DND-41 (cell line): ENCODE measurements around the gene PPARA.

Experiments
- ATAC-seq: fragments of 200-7000 bp; cut with Tn5 transposase; 3 replicates; pipeline ENCODE4 v1.9.1; 2021; ENCODE audit warnings: low read depth; ENCODE audit not compliant: insufficient read depth
- DNase-seq: peaks from one replicate; pipeline ENCODE4 v3.0.0-alpha.2; 2020
- H2AFZ ChIP-seq: 2 replicates; pipeline ENCODE4 v1.6.0; 2012; ENCODE audit warnings: low read depth, low read length
- H3K27ac ChIP-seq: 2 replicates; pipeline ENCODE4 v1.5.1; 2012; ENCODE audit warnings: low read length, inconsistent platforms
- H3K27me3 ChIP-seq: fragments of 200-600 bp; sonication (generic); 2 replicates; pipeline ENCODE4 v1.6.0; 2012; ENCODE audit warnings: low read length, mild to moderate bottlenecking, inconsistent platforms; ENCODE audit not compliant: insufficient read depth, poor library complexity
- H3K36me3 ChIP-seq: 2 replicates; pipeline ENCODE4 v1.5.1; 2012; ENCODE audit warnings: low read length, inconsistent platforms; ENCODE audit not compliant: insufficient read depth
- H3K4me1 ChIP-seq: 2 replicates; pipeline ENCODE4 v1.5.1; 2012; ENCODE audit warnings: mild to moderate bottlenecking, low read length; ENCODE audit not compliant: insufficient read depth
- H3K4me2 ChIP-seq: 2 replicates; pipeline ENCODE4 v1.6.0; 2012; ENCODE audit warnings: mild to moderate bottlenecking, moderate library complexity, low read length, inconsistent platforms; ENCODE audit not compliant: insufficient read depth
- H3K4me3 ChIP-seq, 2 experiments: fragments of 200-600 bp in 1 of 2; shearing (Covaris generic) in 1 of 2; 2 replicates each; pipeline ENCODE4 v1.5.1; 2012 to 2016; ENCODE audit warnings: inconsistent platforms in 2 of 2, low read length in 2 of 2, mild to moderate bottlenecking in 2 of 2, low read depth in 1 of 2, moderate library complexity in 1 of 2
- H3K79me2 ChIP-seq: 2 replicates; pipeline ENCODE4 v1.6.0; 2012; ENCODE audit warnings: low read length, inconsistent platforms; ENCODE audit not compliant: insufficient read depth
- H3K9ac ChIP-seq: 2 replicates; pipeline ENCODE4 v1.6.0; 2012; ENCODE audit warnings: low read depth, mild to moderate bottlenecking, inconsistent platforms, low read length, moderate library complexity
- H3K9me3 ChIP-seq: 2 replicates; pipeline ENCODE4 v1.5.1; 2012; ENCODE audit warnings: low read length, moderate library complexity, mild to moderate bottlenecking, inconsistent platforms; ENCODE audit not compliant: insufficient read depth, severe bottlenecking
- H4K20me1 ChIP-seq: 2 replicates; pipeline ENCODE4 v1.6.0; 2012; ENCODE audit warnings: low read length; ENCODE audit not compliant: insufficient read depth
- EZH2 ChIP-seq: IDR thresholded peaks from 3 replicates; pipeline ENCODE4 v1.6.1; 2012; ENCODE audit warnings: borderline replicate concordance, low read depth, mild to moderate bottlenecking, moderate library complexity, low read length, inconsistent platforms; ENCODE audit not compliant: severe bottlenecking
- TF ChIP-seq, protein P1 (sequence below): IDR thresholded peaks from 2 replicates; pipeline ENCODE4 v1.5.1; 2012; ENCODE audit warnings: borderline replicate concordance, low read length, moderate library complexity, mild to moderate bottlenecking; ENCODE audit not compliant: poor library complexity, severe bottlenecking; ENCODE audit errors: extremely low read depth

Gene PPARA

DNA sequence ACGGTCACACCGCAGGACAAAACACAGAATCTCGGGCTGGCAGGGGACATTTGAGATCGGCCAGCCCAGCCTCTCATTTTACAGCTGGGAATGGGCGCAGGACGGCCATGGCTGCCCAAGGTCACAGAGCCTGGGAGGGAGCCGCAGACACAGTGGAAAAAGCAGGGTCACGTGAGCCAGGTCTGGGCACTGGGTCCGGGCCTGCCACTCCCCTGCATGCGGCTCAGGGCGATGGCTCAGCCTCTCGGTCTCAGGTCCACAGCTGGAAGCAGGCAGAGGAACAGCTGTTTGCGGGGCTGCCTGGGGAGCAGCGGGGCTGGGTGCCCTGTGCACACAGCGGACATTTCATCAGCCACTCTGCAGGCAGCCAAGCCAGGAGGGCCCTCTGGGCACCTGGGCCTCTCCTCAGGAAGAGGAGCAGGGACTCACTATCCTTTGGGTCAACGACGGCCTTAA lies 10.4 kb upstream of the PPARA start:
- H3K9ac ChIP-seq = no peak overlapping the region
- H3K27me3 ChIP-seq = no peaks in the 10 kb centered on the region
- no peaks in the 10 kb centered on the region for H3K79me2 ChIP-seq
- ATAC-seq = no peak
- no peak for DNase-seq
- no peak overlapping the region for H3K27ac ChIP-seq
- H3K9me3 ChIP-seq = no peaks in the 10 kb centered on the region
- no peaks in the 10 kb centered on the region for H3K36me3 ChIP-seq
- no peaks in the 10 kb centered on the region for H3K4me1 ChIP-seq
- TF ChIP-seq, protein P1, sequence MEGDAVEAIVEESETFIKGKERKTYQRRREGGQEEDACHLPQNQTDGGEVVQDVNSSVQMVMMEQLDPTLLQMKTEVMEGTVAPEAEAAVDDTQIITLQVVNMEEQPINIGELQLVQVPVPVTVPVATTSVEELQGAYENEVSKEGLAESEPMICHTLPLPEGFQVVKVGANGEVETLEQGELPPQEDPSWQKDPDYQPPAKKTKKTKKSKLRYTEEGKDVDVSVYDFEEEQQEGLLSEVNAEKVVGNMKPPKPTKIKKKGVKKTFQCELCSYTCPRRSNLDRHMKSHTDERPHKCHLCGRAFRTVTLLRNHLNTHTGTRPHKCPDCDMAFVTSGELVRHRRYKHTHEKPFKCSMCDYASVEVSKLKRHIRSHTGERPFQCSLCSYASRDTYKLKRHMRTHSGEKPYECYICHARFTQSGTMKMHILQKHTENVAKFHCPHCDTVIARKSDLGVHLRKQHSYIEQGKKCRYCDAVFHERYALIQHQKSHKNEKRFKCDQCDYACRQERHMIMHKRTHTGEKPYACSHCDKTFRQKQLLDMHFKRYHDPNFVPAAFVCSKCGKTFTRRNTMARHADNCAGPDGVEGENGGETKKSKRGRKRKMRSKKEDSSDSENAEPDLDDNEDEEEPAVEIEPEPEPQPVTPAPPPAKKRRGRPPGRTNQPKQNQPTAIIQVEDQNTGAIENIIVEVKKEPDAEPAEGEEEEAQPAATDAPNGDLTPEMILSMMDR = no peak
- no peak for TF ChIP-seq EZH2
- no peak overlapping the region for H3K4me2 ChIP-seq
- H3K4me3 ChIP-seq = no peak overlapping the region
- no peaks in the 10 kb centered on the region for H4K20me1 ChIP-seq
- H2AFZ ChIP-seq = no peak overlapping the region

DNA sequence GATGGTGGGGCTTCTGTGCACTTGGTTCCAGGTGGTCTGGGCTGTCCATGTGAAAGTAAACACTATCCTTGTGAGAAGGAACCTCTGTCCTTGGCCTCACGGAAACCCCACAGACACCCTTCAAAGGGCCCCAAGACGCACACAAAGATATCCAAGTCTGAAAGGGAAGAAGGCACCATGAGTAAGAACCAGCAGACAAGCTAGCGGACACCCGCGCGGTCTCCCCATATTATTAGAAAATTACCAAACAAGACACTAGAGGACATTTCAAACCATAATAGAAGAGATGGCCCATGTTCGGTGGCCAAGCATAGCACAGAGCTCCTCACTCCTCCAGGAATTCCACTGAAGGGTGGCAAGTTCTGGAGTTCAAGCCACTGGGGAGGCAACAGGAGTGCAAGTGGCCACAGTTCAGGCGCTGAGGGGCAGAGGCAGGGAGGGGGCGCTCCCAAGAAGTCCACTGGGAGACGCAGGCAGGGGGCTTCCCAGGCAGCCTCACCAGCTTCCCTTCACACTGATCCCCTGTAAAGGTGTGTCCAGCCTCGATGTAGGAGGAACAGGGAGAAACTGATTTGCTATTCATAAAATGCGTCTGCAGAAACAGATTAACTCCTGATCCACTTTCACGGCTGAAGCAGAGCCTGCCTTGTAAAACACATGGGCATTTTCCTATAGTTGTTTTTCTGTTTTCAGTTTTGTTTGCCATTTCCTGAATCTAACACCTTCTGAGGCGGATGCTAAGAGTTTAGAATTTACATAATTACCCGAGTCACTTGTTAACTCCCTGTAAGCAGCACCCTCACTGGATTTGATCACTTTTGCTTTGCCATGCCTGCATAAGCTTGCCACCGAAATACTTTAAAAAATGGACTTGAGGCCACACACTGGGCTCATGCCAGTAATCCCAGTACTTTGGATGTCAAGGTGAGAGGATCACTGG lies 9.1 kb upstream of the PPARA start:
- no peak for ATAC-seq
- Histone ChIP-seq H3K27me3 (no peaks in the 10 kb centered on the region), H3K4me2 (no peak overlapping the region), H3K9me3 (no peaks in the 10 kb centered on the region), H3K79me2 (no peaks in the 10 kb centered on the region), H3K36me3 (no peaks in the 10 kb centered on the region), H3K4me1 (no peaks in the 10 kb centered on the region), H4K20me1 (no peaks in the 10 kb centered on the region), H2AFZ (no peak overlapping the region), H3K27ac (no peak overlapping the region), H3K4me3 (no peak overlapping the region), H3K9ac (no peak overlapping the region)
- TF ChIP-seq, protein P1 = no peak
- no peak for TF ChIP-seq EZH2
- no peak for DNase-seq

DNA sequence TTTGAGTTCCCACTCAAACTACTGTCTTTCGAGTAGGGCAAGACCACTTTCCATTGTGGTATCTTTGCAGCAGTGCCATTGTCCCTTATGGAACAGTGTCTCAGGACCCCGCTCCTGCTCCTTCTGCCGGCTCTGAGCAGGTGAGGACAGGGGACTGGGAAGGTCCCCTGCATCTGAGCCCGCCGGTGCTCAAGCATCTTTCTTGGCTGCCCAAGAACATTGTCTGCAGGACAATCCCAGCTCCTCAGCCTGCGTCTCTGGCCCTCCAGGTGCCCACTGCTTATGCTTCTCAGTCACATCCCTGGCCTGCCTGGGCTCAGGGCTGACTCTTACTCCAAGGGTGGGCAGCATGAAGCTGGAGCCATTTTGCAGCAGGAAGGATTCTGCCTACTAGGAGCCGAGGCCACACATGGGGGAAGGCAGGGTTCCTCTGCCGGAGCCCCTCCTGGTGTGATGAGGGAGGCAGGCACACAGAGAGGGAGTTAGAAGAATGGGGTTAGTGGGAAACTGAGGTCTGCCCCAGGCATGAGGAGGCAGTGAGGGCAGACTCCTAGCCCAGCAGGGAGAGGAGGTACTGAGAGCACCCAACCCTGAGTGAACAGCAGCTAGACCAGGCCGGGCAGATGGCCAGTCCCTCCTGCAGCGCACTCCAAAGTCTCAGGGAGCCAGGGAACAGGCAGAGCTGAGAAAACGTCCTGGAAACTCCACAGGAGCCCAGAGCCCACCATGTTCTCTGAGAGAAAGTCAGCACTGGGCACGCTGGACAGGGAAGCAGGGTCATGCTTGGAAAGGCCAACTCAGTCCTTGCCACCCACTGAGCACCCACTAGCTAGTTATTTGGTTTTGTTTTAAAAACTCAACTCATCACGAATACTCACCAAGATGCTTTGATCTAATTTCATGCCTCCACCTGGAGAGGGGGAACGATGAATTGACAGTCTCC lies 7.5 kb upstream of the PPARA start:
- Histone ChIP-seq H3K9ac (no peak overlapping the region), H3K4me2 (no peak overlapping the region), H3K36me3 (no peaks in the 10 kb centered on the region), H3K79me2 (no peaks in the 10 kb centered on the region), H3K4me3 (no peak overlapping the region), H3K9me3 (no peaks in the 10 kb centered on the region), H3K4me1 (no peaks in the 10 kb centered on the region), H3K27ac (no peak overlapping the region), H4K20me1 (0 out of 2 replicates have a peak, but pooled peaks cover 4% of the 10 kb centered on the region), H3K27me3 (peaks cover under 1% of the 10 kb centered on the region), H2AFZ (no peak overlapping the region)
- DNase-seq = no peak
- ATAC-seq = no peak
- TF ChIP-seq, protein P1 = no peak
- TF ChIP-seq EZH2 = no peak
